Astrocyte of the spinal cord (primary cell): ENCODE measurements around the gene PRKCE.

ENCODE experiments used
- DNase-seq: peaks from one replicate; pipeline ENCODE4 v3.0.0; 2011; ENCODE audit warnings: low read depth, low spot score
- H3K4me3 ChIP-seq: 2 replicates; pipeline ENCODE4 v1.5.1; 2011; ENCODE audit warnings: low read depth, mild to moderate bottlenecking, low read length, moderate library complexity
- in situ Hi-C: cut with HindIII; loops from 2 replicates; pipeline ENCODE4 v1.10.0; 2017; ENCODE audit warnings: low sequenced_read_pairs
- TF ChIP-seq, protein P1 (sequence below): IDR thresholded peaks from 2 replicates; pipeline ENCODE4 v1.5.1; 2012; ENCODE audit warnings: low read depth, mild to moderate bottlenecking, low read length, inconsistent platforms

PRKCE gene

DNA sequence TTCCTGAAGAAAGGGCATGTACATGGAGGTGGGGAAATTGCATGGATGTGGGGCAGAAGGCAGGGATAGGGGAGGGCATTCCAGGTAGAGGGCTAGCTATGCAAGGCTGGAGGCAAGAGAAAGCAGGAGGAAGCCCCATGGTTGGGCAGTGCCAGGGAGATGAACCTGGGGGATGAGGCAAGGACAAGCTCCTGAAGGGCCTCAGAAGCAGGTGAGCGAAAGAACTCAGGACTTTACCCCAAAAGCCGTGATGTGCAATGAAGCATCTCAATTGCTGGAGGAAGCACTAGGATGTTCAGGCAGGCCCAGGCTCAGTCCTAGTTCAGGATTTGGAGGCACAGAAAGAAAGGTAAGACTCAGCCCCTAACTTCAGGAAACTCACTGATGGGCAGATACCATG is 528.7 kb downstream of the PRKCE start:
- DNase-seq: no peak
- in situ Hi-C loops: no loop called here
- H3K4me3 ChIP-seq: no peak overlapping the region
- TF ChIP-seq, protein P1, sequence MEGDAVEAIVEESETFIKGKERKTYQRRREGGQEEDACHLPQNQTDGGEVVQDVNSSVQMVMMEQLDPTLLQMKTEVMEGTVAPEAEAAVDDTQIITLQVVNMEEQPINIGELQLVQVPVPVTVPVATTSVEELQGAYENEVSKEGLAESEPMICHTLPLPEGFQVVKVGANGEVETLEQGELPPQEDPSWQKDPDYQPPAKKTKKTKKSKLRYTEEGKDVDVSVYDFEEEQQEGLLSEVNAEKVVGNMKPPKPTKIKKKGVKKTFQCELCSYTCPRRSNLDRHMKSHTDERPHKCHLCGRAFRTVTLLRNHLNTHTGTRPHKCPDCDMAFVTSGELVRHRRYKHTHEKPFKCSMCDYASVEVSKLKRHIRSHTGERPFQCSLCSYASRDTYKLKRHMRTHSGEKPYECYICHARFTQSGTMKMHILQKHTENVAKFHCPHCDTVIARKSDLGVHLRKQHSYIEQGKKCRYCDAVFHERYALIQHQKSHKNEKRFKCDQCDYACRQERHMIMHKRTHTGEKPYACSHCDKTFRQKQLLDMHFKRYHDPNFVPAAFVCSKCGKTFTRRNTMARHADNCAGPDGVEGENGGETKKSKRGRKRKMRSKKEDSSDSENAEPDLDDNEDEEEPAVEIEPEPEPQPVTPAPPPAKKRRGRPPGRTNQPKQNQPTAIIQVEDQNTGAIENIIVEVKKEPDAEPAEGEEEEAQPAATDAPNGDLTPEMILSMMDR: no peak

GRCh38 chr2:46181306-46181705 is 529.8 kb downstream of the PRKCE start:
- DNase-seq: no peak
- in situ Hi-C loops: no loop called here
- H3K4me3 ChIP-seq: no peak overlapping the region
- TF ChIP-seq, protein P1: no peak

GRCh38 chr2:46181789-46182530 is 530.5 kb downstream of the PRKCE start:
- H3K4me3 ChIP-seq: no peak overlapping the region
- in situ Hi-C loops: no loop called here
- TF ChIP-seq, protein P1: no peak
- DNase-seq: no peak

DNA sequence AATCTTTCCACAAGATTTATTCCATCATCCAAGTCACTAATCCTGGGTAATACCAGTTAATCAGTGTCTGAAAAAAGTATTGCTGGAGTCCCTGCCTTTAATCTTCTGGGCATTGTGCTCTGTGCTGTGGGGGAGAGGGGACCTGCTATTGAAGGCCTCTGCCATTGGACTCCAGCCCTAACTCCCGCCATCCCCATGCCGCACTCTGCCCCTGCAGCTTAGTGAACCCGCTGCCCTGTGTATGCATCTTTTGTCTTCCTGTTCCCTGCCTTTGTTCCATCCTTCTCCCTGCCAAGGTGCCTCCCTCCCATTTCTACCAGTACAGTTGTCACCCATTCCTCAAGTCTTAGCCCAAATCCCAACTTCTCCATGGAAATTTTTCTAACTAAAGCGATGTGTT is 532.0 kb downstream of the PRKCE start:
- DNase-seq: no peak
- TF ChIP-seq, protein P1: no peak
- in situ Hi-C loops: no loop called here
- H3K4me3 ChIP-seq: no peak overlapping the region

DNA sequence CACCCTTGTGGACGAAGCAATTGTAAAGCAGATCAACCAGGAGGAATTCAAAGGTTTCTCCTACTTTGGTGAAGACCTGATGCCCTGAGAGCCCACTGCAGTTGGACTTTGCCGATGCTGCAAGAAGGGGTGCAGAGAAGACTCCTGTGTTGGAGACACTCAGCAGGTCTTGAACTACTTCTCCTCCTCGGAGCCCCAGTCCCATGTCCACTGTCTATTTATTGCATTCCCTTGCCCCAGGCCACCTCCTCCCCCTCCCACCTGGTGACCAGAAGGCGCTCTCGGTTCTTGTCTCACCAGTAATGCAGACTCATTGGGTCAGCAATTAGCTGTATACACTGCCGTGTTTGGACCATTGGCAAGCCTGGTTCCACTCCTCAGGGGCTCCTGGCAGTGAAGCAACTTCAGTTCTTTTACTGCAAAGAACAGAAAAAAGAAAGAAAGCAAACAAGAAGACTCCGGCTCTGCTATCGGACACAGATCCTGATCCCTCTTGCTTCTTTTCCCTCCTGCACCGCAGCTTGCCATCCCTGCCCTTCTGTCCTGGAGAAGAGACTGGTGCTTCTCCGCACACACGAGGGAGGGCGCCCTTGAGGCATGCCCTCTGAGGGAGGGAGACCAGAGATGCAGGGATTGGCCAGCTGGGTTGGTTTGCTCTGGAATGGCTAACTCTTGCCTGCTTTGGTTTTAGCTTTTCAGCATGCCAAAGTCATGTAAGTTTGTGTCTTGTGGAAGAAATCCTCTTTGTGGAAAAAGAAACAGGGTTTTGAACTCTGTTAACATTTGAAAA is 533.5 kb downstream of the PRKCE start:
- H3K4me3 ChIP-seq: no peak overlapping the region
- in situ Hi-C loops: no loop called here
- TF ChIP-seq, protein P1: peak; percentile 14

GRCh38 chr2:46187112-46187618 is 535.7 kb downstream of the PRKCE start:
- peak; percentile 51 for DNase-seq
- H3K4me3 ChIP-seq: no peak overlapping the region
- in situ Hi-C loops: no loop called here
- TF ChIP-seq, protein P1: no peak

More for the DNA sequence above, 533.5 kb downstream of the PRKCE start:
- DNase-seq: no peak
